Fibroblast of lung (primary cell): Measurements from ENCODE around the gene SLC6A12. TPM values are rescaled to one million over a fixed set of nuclear protein-coding genes. Genes with fewer than 3 reads are reported as not detected.

Source experiments
- DNase-seq, 2 donors: peaks; one replicate each; pipeline versions ENCODE4 v3.0.0 to v3.0.0-alpha.2; 2010; ENCODE audit warnings: low read depth in 2 of 2
- H2AFZ ChIP-seq: 2 replicates; pipeline ENCODE4 v1.5.1; 2012; ENCODE audit warnings: low read length, control low read depth, inconsistent platforms
- H3K27ac ChIP-seq: 2 replicates; pipeline ENCODE4 v1.5.1; 2011; ENCODE audit warnings: low read length, control low read depth; ENCODE audit not compliant: insufficient read depth
- H3K27me3 ChIP-seq: 2 replicates; pipeline ENCODE4 v1.5.1; 2011; ENCODE audit warnings: mild to moderate bottlenecking, low read length; ENCODE audit not compliant: control insufficient read depth, insufficient read depth
- H3K36me3 ChIP-seq: 2 replicates; pipeline ENCODE4 v1.5.1; 2011; ENCODE audit warnings: low read length; ENCODE audit not compliant: control insufficient read depth, insufficient read depth
- H3K4me1 ChIP-seq: 2 replicates; pipeline ENCODE4 v1.5.1; 2011; ENCODE audit warnings: low read length; ENCODE audit not compliant: control insufficient read depth, insufficient read depth; ENCODE audit errors: extremely low read depth
- H3K4me2 ChIP-seq: 2 replicates; pipeline ENCODE4 v1.5.1; 2011; ENCODE audit warnings: low read length, control low read depth; ENCODE audit not compliant: insufficient read depth; ENCODE audit errors: extremely low read depth
- H3K4me3 ChIP-seq, 4 experiments: fragments of 200-600 bp in 1 of 4; sonication (generic) in 1 of 4; replicated peaks in 1 of 4; 2 replicates each; pipeline ENCODE4 v1.5.1; 2011 to 2016; ENCODE audit warnings: low read length in 4 of 4, low read depth in 3 of 4, mild to moderate bottlenecking in 3 of 4, control low read depth in 2 of 4, inconsistent platforms in 1 of 4, mixed read lengths in 1 of 4; ENCODE audit not compliant: insufficient read depth in 1 of 4; ENCODE audit errors: control extremely low read depth in 1 of 4
- H3K79me2 ChIP-seq: 2 replicates; pipeline ENCODE4 v1.5.1; 2012; ENCODE audit warnings: mild to moderate bottlenecking, low read length, inconsistent platforms; ENCODE audit not compliant: control insufficient read depth, insufficient read depth
- H3K9ac ChIP-seq: 2 replicates; pipeline ENCODE4 v1.5.1; 2011; ENCODE audit warnings: mild to moderate bottlenecking, low read length, control low read depth; ENCODE audit not compliant: insufficient read depth
- H3K9me3 ChIP-seq: 2 replicates; pipeline ENCODE4 v1.5.1; 2012; ENCODE audit warnings: low read depth, low read length; ENCODE audit not compliant: control insufficient read depth, insufficient read depth
- H4K20me1 ChIP-seq: 2 replicates; pipeline ENCODE4 v1.5.1; 2011; ENCODE audit warnings: low read length; ENCODE audit not compliant: control insufficient read depth, insufficient read depth; ENCODE audit errors: extremely low read depth
- EZH2 ChIP-seq: IDR thresholded peaks from 2 replicates; pipeline ENCODE4 v1.5.1; 2012; ENCODE audit warnings: low read length, control low read depth, mild to moderate bottlenecking; ENCODE audit errors: missing control alignments
- polyA plus RNA-seq, 2 donors: library from polyadenylated mRNA; depleted of rRNA in 1 of 2; stranded (reverse) in 1 of 2; unstranded in 1 of 2; fragments of >200 nt; gene quantifications; 2 replicates each; pipeline ENCODE4 v1.2.1, GENCODE V29; 2011 to 2012; ENCODE audit warnings: missing spikeins in 1 of 2
- total RNA-seq: library from RNA; depleted of rRNA; stranded (reverse); fragments of >200 nt; gene quantifications from 2 replicates; pipeline ENCODE4 v1.2.1, GENCODE V29; 2014
- TF ChIP-seq, protein P1 (sequence below), 2 donors: IDR thresholded peaks in 1 of 2; conservative IDR thresholded peaks in 1 of 2; 1 replicate in 1 of 2; 2 replicates in 1 of 2; pipeline ENCODE4 v1.5.1; 2011 to 2012; ENCODE audit warnings: low read length in 2 of 2, control low read depth in 1 of 2, inconsistent platforms in 1 of 2, low read depth in 1 of 2, mild to moderate bottlenecking in 1 of 2

SLC6A12 gene
- total and polyA plus RNA-seq, 2 donors (not counting 1 experiment from before 2014, with no cell fraction given) = not detected

DNA sequence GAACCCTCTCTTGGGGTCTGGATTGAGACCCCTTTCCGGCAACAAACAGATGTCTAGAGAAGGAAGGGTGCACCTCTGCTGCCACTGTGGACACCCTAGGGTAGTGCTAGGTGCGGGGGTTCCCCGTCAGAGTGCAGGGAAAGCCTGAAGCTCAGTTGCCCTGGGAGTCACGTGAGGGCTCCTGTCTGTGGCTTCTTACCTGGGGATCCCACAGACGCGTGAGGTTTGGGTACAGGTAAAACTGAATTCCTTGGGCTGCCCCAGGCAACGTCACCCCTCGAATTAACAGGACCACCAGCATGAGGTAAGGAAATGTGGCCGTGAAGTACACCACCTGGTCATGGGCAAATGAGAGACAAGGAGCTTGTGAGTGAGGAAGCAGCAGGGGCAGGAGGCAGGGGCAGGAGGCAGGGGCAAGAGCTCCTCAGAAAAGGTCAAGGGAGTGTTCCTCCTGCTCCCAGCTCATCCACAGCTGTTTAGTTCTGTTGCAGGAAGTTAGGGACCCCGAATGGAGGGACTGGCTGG lies 21.0 kb upstream of the SLC6A12 start:
- H2AFZ ChIP-seq = no peak overlapping the region
- H3K9me3 ChIP-seq = no peaks in the 10 kb centered on the region
- H3K4me2 ChIP-seq = no peak overlapping the region
- no peak for DNase-seq
- TF ChIP-seq, protein P1, sequence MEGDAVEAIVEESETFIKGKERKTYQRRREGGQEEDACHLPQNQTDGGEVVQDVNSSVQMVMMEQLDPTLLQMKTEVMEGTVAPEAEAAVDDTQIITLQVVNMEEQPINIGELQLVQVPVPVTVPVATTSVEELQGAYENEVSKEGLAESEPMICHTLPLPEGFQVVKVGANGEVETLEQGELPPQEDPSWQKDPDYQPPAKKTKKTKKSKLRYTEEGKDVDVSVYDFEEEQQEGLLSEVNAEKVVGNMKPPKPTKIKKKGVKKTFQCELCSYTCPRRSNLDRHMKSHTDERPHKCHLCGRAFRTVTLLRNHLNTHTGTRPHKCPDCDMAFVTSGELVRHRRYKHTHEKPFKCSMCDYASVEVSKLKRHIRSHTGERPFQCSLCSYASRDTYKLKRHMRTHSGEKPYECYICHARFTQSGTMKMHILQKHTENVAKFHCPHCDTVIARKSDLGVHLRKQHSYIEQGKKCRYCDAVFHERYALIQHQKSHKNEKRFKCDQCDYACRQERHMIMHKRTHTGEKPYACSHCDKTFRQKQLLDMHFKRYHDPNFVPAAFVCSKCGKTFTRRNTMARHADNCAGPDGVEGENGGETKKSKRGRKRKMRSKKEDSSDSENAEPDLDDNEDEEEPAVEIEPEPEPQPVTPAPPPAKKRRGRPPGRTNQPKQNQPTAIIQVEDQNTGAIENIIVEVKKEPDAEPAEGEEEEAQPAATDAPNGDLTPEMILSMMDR (conservative IDR thresholded peaks at IDR 0.05 in 1 of 2, IDR thresholded peaks at IDR 0.05 in 1 of 2; ENCODE audit: low read depth in 1 of 2, low read length in 2 of 2) = no peak
- TF ChIP-seq EZH2 = no peak
- H3K4me3 ChIP-seq = no peak overlapping the region
- H3K27me3 ChIP-seq = peaks cover 11% of the 10 kb centered on the region
- no peaks in the 10 kb centered on the region for H3K4me1 ChIP-seq
- H3K36me3 ChIP-seq = no peaks in the 10 kb centered on the region
- no peak overlapping the region for H3K27ac ChIP-seq
- H3K9ac ChIP-seq = no peak overlapping the region
- H3K79me2 ChIP-seq = no peaks in the 10 kb centered on the region
- no peaks in the 10 kb centered on the region for H4K20me1 ChIP-seq

DNA sequence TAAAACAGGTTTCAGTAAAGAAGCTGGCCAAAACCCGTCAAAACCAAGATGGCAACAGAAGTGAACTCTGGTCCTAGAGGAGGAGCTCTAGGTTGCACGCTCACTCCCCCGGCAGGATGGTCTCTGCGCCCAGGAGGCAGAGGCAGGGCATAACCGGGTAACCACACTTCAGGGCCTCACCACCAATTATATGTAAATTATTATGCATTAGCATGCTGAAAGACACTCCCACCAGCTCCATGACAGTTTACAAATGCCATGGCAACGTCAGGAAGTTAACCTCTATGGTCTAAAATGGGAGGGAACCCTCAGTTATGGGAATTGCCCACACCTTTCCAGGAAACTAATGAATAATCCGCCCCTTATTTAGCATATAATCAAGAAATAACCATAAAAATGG lies 20.1 kb upstream of the SLC6A12 start:
- Histone ChIP-seq H4K20me1 (no peaks in the 10 kb centered on the region), H3K9ac (no peak overlapping the region), H3K27me3 (peaks cover 11% of the 10 kb centered on the region), H2AFZ (no peak overlapping the region), H3K36me3 (no peaks in the 10 kb centered on the region), H3K4me3 (no peak overlapping the region), H3K27ac (no peak overlapping the region), H3K79me2 (no peaks in the 10 kb centered on the region), H3K4me2 (no peak overlapping the region), H3K9me3 (no peaks in the 10 kb centered on the region), H3K4me1 (no peaks in the 10 kb centered on the region)
- no peak for DNase-seq
- TF ChIP-seq, protein P1 (conservative IDR thresholded peaks at IDR 0.05 in 1 of 2, IDR thresholded peaks at IDR 0.05 in 1 of 2; ENCODE audit: low read depth in 1 of 2, low read length in 2 of 2) = no peak
- no peak for TF ChIP-seq EZH2

DNA sequence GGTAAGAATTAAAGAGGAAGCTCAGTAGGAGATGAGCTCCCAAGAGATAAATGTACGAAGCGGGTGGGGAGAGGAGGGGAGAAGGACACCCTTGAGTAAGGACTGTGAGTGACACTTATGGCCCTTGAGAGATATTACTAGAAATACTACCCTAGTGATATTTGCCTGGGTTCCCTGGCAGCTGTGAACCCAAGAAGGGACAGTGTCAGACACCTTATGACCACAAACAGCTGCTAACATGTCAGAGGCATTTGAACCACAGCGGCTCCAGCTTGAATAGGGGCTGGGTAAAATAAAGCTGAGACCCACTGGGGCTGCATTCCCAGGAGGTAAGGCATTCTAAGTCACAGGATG lies 19.6 kb upstream of the SLC6A12 start:
- Histone ChIP-seq H3K79me2 (no peaks in the 10 kb centered on the region), H3K4me1 (no peaks in the 10 kb centered on the region), H2AFZ (no peak overlapping the region), H3K4me3 (no peak overlapping the region), H3K4me2 (no peak overlapping the region), H4K20me1 (no peaks in the 10 kb centered on the region), H3K36me3 (no peaks in the 10 kb centered on the region), H3K27me3 (peaks cover 13% of the 10 kb centered on the region), H3K9me3 (no peaks in the 10 kb centered on the region), H3K9ac (no peak overlapping the region), H3K27ac (no peak overlapping the region)
- no peak for DNase-seq
- no peak for TF ChIP-seq EZH2
- TF ChIP-seq, protein P1 (conservative IDR thresholded peaks at IDR 0.05 in 1 of 2, IDR thresholded peaks at IDR 0.05 in 1 of 2; ENCODE audit: low read depth in 1 of 2, low read length in 2 of 2) = no peak
